NCI-H1436 (cell line): Measurements from ENCODE around the gene DSG2.
A peak's percentile ranks its signal among the peaks of the same experiment; 100 is the strongest.

Experiments
- DNase-seq: peaks from one replicate; lab custom pipeline; 2025; lab: John Stamatoyannopoulos, UW

Gene DSG2

DNA sequence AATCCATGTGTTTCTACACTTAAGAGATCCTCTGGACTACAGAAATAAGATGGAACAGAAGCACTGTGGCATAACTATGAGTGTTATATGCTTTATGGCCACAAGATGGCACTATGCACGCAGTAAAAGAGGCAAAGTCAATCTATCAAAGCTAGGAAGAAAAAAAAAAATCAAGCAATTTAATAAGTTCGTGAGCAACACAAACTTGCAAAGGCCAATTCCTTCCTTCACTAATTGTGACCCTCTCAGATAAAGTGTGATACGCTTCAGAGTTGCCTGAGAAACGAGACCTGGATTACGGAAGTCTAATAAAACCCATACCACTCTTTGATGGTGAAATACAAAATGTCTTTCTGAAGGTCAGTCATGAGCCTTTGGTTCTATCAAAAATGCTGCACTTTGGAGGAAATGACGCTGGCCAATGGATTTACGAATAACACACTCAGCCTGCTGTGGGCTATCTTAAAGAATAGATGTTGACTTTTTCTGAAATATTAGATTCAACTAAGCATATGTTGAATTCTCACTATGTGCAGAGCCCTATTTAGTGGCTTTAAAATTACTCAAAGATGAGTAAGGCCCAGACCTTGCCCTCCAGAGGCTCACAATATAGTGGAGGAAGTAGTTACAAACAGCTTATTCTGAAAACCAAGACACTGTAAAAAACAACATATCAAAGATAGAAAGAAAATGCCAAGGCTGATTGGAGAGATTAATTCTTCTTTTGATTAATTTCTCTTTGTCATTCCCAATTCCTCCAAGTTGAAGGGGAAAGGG is 58.2 kb downstream of the DSG2 start:
- peak; percentile 44 for DNase-seq

DNA sequence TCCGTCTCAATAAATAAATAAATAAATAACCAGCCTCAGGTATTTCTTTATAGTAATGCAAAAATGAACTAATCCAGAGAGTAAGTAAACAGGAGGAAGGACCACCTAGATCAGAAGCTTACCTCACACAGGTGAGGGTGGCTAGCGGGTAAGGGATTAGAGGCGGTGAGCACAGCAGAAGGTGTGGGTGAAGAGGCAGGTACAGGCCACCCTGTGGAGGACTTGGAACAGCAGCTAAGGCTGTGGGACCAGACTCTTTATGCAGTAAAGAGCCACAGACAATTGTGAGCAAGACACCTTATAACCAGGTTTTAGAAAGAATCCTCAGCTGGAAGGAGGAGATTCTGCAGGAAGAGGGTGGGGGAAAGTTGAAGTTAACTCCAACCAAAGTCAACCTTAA is 59.5 kb downstream of the DSG2 start:
- no peak for DNase-seq

DNA sequence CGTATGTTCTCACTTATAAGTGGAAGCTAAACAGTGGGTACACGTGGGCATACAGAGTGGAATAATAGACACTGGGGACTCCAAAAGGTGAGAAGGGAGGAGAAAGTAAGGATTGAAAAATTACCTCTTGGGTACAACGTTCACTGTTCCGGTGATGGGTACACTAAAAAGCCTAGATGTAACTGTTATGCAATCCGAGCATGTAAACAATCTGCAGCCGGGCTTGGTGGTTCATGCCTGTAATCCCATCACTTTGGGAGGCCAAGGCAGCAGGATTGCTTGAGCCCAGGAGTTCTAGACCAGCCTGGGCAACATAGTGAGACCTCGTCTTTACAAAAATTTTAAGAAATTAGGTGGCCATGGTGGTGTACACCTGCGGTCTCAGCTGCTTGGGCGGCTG is 60.6 kb downstream of the DSG2 start:
- DNase-seq, result no peak

DNA sequence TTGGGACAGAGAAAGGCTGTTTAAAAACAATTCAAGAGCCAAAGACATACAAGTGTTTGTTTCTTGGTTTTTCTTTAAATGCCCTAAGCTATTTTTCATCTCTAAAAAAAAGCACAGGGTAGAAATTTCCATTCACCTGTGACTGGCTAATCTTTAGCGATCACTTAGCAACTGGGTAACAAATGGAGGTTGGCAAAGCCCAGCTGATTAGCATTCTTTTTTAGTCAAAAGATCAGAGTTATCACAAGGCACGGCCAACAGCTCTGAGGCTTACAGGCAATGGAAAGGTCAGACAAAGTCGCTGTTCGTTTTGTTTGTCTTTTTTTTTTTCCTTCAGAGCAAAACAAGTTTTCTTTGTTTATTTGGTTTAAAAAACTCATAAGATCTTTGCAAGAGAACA is 64.7 kb downstream of the DSG2 start:
- no peak for DNase-seq

DNA sequence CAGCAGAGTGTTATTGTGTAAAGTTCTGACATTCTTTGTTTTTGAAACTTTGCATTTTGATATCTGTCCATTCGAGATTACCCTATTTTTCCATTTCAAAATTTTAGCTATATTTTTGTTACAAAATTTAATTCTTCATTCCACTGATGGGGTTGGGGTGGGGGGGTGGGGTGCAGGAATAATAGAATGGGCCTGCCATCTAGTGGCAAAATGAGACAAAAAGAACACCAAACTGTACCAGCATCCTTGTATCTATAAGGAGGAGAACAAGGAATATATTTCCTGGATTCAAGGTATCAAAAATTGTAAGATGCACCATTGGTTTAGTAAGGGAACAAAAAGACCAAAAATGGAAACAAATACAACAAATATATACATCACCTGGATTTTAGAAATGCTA is 65.8 kb downstream of the DSG2 start:
- DNase-seq, result no peak

DNA sequence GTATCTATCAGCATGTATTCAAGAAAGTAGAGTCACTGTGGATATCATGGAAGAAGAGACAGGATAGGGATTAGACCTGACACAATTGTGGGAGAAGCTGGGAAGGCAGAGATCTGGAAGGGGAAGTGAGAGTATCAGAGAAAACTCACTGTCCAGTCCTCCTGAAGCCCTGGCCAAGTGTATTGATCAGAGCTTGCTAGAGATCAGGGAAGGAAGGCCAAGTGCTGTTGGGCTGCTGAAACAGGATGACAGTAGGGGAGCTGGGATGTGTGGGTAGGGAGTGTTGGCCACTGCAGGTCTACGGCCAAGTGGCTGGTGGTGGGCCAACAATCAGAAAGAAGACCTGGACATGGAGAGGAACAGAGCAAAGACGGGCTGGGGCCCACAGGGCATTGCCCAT is 67.4 kb downstream of the DSG2 start:
- DNase-seq, result no peak

DNA sequence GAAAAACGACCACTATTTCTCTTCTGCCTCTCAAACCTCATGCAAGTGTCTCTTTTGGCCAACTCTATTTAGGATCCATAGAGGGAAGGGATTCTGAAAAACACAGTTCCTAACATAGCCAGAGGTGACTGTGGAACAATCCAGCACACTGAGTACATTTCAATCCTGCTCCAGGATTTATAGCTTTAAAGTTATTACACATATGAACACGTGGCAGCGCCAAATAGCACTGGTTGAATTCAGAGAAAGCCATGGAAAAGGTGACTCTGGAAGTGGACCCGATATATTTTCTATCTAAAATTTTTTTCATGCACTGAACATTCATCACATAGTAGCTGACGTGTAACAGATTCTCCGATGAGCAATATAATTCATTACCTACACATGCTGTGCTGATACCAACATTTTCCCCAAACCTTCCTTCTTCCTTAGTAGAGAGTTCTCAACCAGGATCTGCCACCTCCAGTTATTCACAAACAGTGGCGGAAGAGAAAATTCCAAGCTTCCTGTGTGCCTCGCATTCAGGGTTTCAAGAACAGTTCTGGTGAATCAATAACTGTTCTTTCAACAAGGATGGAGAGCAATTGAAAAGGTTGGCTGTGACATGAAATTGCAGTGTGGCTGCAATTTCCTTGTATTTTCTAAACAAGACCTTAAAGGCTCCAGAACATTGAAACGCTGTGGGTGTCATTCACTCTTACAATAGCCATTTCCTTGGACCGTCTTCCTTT is 68.0 kb downstream of the DSG2 start:
- no peak for DNase-seq

DNA sequence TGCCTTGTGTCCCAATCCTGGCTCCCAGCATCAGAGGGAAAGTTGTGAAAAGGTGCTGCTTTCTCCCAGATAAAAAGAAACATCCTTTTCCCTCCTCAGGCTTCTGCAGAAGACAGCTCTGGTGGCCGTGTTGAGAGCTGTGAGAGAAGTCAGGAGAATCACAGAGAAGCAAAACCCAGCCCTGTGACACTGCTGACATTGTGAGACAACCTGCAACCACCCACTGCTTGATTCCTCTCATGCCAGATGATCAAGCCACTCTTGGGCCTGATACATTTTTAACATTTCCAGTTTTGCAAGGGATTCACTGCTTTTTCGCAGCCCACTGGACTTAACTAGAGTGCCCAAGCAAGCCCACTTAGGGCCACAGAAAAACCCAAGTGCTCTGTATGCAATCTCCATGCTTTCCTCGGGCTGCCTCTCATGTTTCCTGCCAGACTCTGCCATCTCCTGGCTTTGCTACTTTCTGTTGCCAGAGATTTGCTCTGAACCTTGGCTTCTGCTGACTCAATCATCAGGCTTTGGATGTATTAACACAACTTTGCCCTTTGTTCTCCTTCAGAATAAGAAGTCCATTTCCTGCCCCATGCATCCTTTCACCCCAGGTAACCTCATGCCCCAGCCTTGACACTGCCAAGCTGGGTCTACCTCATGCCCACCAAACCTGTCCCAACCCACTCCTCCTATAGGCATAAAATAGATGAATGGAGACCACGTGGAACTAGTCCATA is 68.8 kb downstream of the DSG2 start:
- DNase-seq, result no peak

DNA sequence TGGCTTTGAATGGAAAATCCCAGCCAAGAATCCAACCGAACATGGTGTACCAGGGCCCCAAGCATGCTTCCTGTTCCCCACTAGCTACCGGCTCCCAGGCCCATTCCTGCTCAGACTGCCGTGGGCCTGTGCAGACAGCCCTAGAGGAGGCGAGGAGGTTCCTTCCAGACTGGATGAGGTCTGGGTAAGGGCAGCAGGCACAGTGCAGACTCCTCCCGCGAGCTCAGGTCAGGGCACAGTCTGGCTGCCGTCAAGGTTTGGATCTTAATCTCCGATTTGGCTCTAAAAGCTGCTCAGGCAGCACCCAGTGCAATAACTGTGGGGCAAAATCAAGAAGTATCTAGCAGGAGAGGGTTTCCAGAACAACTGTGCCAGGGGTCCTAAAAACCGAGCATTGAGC is 74.4 kb downstream of the DSG2 start:
- DNase-seq, result no peak

DNA sequence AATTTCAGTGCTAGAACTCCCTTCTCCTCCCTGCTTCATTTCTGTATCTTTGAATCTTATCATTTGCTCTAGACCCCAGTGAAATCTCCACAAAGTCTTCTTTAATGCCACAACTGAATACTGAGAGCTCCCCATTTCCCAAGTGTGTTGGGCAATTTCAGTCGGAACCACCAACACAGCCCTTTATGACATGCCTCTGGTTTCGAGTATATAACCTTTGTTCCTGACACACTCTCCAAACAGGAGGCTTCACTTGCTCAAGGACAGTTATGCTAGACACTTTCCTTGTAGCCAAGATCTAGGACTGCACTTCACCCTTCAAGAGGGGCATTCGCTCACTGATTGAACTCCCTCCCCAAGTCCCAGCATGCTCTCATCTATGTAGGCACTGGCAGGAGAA is 75.1 kb downstream of the DSG2 start:
- no peak for DNase-seq

DNA sequence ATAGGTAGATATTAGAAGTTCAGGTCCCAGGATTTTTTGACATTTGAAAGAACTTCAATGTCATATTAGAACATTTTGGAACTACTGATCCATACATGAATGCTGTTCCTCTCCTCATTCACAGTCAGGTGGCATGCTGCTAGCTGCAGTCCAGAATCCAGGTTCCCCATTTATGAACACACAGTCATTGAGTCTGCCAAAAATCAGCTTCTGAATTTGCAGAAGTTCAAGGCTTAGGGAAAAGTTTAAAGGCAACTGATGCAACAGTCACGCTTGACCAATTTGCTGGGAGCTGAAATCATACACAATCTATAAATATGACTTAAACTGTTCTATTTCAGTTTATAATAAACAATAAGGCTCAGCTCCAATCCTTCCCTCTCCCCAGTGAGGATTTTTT is 76.4 kb downstream of the DSG2 start:
- no peak for DNase-seq

DNA sequence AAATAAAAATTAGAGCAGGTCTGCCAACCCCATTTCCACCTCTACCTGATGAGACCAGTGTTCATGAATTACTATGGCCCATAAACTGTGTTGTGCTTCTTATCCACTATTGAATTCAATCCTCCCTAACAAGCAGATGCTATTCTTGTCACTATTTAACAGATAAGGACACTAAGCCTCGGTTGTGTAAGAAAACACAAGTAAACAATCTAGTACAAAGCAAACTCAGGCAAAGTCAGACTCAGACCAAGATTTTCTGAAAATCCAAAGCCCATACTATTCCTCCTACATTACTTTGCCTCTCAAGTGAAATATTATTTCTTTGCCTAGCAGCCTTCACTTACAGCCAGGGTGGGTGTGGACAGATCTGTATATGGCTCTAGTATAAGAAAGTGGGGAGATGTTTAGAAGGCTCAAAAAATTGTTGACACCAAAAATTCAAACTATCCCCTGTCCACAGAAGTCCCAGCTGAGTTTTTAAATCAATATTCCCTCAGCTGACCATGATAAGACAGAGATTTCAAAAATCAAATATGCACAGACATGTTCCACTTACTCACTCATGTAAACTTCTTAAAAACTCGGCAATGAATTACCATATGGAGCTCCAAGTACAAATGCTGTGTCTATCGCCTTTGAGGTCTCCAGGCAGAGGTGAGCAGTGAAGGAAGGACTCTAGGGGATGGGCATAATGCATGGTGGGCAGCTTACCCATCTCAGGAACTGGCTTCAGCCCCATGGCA is 77.7 kb downstream of the DSG2 start:
- DNase-seq, result no peak

DNA sequence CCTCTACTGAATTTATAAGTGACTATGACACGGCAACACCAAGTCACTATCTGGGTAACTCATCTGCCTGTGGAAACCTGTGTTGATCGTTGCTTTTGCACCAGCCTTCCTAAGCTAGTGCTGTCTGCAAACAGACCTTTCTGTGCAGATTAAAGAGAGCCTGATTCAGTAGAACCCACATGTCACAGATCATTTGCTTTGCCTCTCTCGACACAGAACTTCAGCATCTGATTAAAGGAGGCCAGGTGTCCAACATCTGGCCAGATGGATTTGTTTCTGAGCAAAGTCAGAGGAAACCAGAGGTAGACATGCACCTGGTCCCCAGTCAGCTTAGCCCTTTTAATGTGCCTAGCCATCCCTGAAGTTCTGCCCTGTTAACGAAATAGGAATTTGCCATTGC is 78.7 kb downstream of the DSG2 start:
- no peak for DNase-seq

DNA sequence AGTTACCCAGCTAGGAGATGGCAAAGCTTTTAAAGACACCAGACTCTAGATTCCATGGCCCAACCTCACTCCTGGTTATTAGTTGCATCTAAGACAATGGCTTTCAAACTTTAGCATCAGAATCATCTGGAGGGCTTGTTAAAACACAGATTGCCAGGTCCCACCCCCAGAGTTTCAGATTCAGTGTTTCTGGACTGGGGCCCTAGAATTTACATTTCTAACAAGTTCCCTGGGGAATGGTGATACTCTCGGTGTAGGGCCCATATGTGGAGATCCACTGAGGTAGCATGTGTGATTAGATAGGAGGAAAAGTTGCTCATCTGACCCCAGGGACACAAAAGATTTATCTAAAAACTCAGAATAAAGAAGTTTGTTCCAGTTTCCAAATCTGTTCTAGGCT is 79.2 kb downstream of the DSG2 start:
- no peak for DNase-seq

DNA sequence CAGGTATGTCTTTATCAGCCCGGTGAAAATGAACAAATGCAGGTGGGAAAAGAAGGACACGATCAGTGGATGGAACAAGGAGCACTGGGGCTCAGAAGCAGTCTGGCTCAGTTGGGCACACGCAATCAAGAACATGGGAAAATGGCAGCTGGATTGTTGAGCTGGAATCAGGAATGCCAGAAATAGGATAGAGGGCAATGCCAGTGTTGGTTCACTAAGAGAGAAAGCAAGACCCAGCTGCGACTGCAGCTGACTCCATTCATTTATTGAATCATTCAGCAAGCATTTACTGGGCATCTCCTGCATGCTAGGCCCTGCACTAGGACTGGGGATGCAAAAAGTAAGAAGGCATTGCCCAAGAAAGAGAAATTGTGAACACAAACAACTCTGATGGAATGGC is 80.1 kb downstream of the DSG2 start:
- DNase-seq, result no peak

DNA sequence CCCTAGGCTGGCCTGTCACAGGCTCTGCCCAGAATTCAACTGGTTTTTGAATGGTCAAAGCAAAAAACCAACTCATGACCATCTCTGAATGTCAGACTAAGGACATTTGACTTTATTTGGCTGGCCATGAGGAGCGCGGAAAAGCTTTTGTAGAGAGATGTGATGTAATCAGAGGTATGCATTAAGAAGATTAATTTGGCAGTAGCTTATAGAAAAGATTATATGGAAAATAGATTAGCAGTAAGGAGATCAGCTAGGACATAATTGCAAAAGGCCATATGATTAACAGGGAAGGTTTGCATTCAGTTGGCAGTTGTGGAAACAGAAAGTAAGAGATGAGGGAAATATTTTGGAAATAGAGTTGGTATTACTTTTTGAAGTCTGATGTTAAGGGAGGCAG is 81.4 kb downstream of the DSG2 start:
- DNase-seq, result no peak

DNA sequence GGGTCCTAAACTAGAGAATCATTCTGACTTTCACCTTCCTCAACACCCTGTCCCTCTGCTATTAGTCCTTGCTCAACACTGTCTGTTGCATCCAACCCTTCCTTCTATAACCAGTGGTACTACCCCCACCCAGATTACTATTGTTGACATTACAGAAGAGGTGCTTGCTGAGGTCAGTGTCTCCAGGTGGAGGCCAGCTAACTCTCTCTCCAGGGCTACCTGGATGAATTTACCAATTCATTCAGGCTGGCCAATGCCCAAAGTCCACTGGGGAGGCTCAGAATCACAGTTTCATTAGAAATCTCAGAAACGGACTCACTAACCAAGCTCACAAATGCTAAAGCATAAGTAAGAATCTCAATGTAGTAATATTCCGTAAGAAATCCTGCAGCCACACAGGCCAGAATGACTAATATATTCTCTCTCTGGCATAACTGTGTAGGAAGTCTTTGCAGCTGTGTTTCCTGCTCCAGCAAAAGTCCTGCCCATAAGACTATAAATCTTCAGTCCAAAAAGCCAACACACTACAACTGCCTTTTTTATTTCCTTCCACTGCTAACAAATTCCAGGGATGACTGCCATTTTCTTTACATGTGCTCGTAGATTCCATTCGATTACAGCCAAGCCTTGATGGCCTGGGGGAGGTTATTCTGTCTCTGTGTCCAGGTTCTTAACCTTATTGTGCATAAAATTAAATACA is 83.7 kb downstream of the DSG2 start:
- DNase-seq, result no peak

DNA sequence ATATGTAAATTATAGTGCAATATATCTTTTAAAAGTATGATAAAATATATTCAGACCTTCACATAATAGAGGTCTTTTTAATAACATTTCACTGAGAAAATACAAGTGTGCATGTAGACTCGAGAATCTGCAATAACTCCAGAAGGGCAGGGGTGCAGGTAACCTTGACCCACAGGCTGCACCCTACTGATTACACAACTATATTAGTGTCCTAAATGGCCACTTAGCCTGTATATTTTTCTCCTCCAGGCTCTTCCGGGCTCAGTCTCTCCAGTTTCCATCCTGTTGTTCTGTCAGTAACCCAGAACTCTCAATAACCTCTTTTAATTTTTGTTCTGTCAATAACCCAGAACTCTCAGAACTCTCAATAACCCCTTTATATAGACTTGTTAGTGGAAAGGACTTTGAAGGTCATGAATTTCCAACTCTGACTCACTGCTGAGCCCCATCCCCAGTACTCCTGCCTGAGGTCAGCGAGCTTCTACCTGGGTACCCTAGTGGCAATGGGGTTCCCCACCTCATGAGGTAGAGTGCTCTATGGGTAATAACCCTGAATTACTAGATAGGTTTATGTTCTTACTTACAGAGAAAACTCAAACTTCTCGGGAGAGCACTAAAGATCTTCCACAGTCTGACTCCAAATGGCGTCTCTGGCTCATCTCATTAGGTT is 85.3 kb downstream of the DSG2 start:
- DNase-seq, result no peak

DNA sequence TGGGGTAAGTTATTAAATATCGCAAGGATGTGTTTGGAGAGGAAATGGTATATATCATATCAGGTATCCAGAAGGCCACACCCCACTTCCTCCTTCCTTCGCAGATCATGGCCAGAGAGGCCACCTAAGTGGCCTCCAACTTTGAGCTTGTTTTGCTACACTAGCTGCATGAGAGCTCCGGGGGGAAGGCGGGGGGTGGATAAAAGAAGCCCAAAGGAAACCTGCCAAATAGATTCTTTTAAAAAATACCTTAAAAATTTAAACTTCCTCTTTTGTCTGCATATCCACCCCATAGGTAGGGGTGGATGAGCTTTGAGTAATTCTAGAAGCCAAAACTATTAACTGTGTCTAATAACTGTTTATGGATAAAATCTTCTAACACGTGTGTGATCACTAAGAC is 88.0 kb downstream of the DSG2 start:
- DNase-seq, result no peak

DNA sequence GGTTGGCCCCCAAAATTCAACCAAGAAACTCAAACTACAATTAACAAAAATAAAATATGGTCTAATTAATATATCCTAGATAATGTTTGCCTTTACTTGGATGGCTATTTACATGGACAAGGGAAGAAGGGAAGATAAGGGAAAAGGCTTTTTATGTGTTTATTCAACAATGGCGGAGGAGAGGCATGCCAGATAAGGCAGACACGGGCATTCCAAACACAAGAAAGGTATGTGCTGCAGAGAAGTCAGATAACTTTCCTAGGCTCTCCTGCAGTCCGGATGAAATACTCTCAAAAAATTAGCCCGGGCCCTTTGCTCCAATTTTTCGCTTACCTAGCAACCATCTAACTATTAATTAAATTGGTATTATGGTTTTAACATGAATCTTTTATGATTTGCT is 88.6 kb downstream of the DSG2 start:
- DNase-seq, result no peak

DNA sequence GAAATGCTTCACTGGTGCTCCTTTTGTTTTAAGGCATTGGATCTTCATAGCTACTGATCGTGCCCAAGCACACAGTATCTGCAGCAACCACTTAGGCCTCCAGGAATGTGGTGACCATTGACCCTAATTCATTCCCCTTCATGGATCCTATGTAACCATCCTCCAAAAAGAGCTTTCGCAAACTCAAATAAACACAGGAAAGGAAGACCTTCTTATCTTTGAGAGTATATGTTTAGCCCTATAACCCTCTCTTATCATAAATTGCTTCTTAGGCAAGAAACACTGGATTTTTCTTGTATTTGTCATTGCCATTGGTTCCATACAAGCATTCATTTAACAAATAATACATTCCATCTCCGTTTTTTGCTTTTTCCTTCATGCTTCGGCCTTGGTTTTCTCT is 89.6 kb downstream of the DSG2 start:
- DNase-seq, result no peak
